AML-193 (cell line): ENCODE data around the gene TLE3.
"Not testable (repeated sequence)": the region's sequence is repeated elsewhere in the genome, so short reads cannot be mapped to it uniquely, and the experiment has no call there.

Experiments used
- DNase-seq, 2 experiments: peaks; one replicate each; lab custom pipeline; 2025; lab: John Stamatoyannopoulos, UW

TLE3 gene

GRCh38 chr15:70126362-70126761 lies 28.6 kb upstream of the TLE3 start:
- no peak for DNase-seq

- DNase-seq, result no peak
These were observed 27.9 kb upstream of the TLE3 start for GRCh38 chr15:70125605-70126004.

- no peak for DNase-seq
These were observed 24.0 kb upstream of the TLE3 start for GRCh38 chr15:70121624-70122302.

- DNase-seq, result no peak
These were observed 23.4 kb upstream of the TLE3 start for GRCh38 chr15:70120958-70121623.

- DNase-seq, result no peak
These were observed 22.3 kb upstream of the TLE3 start for GRCh38 chr15:70119911-70120508.

- no peak for DNase-seq
These were observed 20.9 kb upstream of the TLE3 start for GRCh38 chr15:70118599-70118998.

- no peak for DNase-seq
These were observed 18.6 kb upstream of the TLE3 start for GRCh38 chr15:70116317-70116716.

GRCh38 chr15:70114221-70114620 lies 16.5 kb upstream of the TLE3 start:
- DNase-seq, result no peak

- no peak for DNase-seq
These were observed 15.6 kb upstream of the TLE3 start for GRCh38 chr15:70113304-70113700.

- not testable (repeated sequence) for DNase-seq
These were observed 15.0 kb upstream of the TLE3 start for GRCh38 chr15:70112572-70113303.

GRCh38 chr15:70112074-70112395 lies 14.3 kb upstream of the TLE3 start:
- DNase-seq, result no peak

- no peak for DNase-seq
These were observed 13.7 kb upstream of the TLE3 start for GRCh38 chr15:70111203-70112073.

- peak in 1 of 2 experiments; percentile 27 for DNase-seq
These were observed 12.3 kb upstream of the TLE3 start for GRCh38 chr15:70109978-70110377.

GRCh38 chr15:70109531-70109930 lies 11.8 kb upstream of the TLE3 start:
- no peak for DNase-seq

- DNase-seq, result no peak
These were observed 6.3 kb upstream of the TLE3 start for GRCh38 chr15:70103880-70104626.

GRCh38 chr15:70102827-70103226 lies 5.1 kb upstream of the TLE3 start:
- no peak for DNase-seq

- DNase-seq, result peak in 1 of 2 experiments; percentile 19
These were observed 3.9 kb upstream of the TLE3 start for GRCh38 chr15:70101459-70102113.

- DNase-seq, result peak; percentile 27 to 37
These were observed 3.0 kb upstream of the TLE3 start for GRCh38 chr15:70100474-70101341.

GRCh38 chr15:70099967-70100473 lies 2.3 kb upstream of the TLE3 start:
- no peak for DNase-seq
